ENCODE results near the gene ABHD4.

DNA sequence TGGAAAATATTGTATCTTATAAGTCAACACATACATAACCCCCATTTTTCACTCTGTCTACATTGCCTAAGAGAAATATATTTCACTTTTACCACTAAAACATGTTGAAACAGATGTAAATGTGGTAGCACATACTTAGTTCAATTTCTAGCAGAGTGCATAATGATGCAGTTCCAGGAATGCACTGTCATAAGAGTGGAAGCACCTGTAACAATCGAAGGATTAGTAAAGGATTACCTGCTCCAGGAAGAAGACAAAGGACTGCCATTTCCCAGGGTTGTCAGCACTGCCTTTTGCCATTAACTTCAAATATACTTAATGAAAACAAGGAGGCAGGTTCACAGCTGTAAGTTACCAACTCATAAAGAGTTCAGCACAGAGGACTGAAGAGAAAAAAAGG is 33.6 kb upstream of the ABHD4 start:
- TF ChIP-seq, protein P1, sequence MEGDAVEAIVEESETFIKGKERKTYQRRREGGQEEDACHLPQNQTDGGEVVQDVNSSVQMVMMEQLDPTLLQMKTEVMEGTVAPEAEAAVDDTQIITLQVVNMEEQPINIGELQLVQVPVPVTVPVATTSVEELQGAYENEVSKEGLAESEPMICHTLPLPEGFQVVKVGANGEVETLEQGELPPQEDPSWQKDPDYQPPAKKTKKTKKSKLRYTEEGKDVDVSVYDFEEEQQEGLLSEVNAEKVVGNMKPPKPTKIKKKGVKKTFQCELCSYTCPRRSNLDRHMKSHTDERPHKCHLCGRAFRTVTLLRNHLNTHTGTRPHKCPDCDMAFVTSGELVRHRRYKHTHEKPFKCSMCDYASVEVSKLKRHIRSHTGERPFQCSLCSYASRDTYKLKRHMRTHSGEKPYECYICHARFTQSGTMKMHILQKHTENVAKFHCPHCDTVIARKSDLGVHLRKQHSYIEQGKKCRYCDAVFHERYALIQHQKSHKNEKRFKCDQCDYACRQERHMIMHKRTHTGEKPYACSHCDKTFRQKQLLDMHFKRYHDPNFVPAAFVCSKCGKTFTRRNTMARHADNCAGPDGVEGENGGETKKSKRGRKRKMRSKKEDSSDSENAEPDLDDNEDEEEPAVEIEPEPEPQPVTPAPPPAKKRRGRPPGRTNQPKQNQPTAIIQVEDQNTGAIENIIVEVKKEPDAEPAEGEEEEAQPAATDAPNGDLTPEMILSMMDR (IDR thresholded peaks at IDR 0.05 in 4 of 5, conservative IDR thresholded peaks at IDR 0.05 in 1 of 5) = no peak
- no peak for TF ChIP-seq POLR2A (IDR thresholded peaks at IDR 0.05)
